SH-SY5Y (cell line): ENCODE data around the gene SFXN5.

Experiments
- GATA2 ChIP-seq: IDR thresholded peaks from 2 replicates; pipeline ENCODE4 v1.6.1; 2011; ENCODE audit warnings: mild to moderate bottlenecking, low read depth, low read length
- GATA3 ChIP-seq: IDR thresholded peaks from 2 replicates; pipeline ENCODE4 v1.6.1; 2011; ENCODE audit warnings: low read depth, mild to moderate bottlenecking, low read length, moderate library complexity

DNA sequence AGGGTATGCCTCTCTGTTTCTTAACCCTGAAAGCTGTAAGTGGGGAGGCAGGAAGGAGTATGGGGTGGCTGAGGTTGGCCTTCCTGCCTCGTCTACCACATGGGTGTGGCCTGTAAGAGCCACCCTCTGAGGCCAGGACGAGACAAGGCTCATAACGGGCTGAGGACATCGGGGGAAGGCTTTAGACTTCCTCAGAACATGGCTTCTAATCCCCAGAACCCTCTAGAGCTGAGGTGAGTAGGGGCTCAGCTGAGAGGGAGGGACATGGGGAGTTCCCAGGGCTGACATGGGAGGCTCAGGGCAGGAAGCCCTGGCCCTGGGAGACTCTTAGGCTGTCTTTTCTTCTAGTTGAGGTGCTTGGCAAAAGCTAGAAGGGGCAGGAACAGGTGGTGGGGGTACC lies 117.5 kb downstream of the SFXN5 start:
- TF ChIP-seq GATA2 (no peak), GATA3 (no peak)
